ENCODE data around the gene MAP1B.

MAP1B gene

DNA sequence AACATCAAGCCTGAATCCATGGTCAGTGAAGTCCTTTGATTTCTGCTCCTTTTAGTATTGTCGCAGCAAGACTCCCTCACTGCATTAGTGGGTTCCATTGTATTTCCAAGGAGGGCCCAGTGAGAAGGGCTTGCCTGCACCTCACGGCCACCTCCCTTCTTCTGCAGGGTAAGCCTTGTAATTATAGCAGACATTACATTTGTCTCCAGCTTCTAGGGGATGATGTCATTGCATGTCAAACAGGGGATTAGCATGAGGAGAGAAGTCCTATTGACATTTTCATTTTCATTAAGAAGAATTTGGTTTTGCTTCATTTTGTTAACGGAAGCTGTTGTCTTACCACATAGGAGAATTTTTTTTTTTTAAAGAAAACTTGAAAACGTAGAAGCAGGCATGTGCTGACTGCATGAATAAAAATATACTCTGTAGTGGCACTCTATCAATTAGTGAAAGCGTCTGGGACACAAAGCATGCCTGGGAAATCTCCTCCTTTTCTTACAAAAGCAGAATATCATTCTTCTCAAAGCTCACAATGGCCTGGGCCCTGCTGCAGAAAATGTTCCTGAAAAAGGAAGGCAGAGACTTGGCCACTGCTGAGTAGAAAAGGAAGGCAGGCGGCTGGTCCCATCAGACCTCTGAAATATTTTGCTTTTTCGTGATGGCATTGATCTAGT is 27.1 kb downstream of the MAP1B start:
- DNase-seq, result no peak

DNA sequence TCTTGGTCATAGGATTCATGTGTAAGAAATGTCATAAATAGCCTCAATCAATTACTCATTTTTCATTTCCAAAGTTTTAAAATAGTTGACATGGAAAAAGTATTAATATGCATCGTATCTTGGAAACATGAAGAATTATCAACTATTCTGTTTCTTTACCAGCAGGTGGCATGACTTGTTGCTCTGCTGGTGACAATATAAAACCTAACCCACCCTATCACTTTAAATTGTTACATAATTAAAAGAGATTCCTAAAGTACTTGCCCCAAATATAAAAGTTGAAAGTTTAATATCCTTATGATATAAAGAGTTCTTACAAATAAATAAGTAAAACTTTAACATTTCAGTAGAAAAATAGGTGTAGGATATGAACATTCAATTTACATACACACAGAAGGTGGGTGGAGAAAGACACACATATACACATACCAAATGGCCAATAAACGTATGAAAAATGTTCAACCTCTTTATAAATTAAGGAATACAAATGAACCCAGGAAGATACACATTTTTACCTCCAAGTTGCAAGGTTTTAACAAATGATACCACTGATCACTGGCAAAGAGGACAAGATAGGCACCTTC is 30.6 kb downstream of the MAP1B start:
- DNase-seq, result no peak

DNA sequence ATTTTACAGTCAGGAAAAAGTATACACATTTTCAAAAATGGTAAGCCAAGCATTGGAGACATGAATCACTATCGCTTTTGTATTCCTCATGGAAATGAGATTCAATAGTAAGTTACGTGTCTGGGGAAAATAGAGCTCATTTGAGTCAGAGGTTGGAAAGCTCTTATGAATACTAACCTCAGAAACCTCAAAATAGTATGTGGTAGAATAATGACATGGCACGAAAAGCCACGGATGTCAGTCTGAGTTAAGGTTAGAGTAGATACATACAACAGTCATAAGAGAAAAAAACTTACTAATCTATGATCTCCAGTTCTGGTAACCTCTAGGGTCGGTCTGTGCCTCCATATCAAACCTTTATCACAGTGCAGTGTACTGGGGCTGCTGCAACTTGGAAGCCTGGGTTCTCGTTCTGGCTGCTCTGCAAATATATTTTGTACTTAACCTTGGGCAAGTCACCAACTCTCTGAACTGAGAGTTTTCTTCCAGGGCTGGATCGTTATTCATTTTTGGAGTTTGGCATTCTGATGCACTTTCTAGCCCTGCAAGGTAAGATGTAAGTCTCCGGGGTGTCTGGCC is 31.8 kb downstream of the MAP1B start:
- no peak for DNase-seq

DNA sequence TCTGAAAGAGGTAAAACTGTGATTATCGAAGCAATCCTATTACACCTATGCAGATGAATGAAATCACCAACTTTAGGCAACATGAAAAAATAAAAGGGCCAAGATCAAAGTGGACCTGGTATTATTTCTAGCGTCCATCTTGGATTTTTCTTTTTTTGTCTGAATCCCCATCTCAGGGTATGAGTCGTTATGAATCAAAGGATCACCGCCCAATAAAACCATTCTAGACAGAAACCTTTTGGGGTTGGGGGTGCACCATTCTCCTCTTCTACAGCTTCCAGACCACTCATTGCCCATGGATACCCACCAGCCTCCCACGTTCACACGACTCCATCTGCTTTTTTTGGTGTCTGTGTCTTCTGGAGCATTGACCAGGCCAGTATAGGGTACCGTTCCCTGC is 33.4 kb downstream of the MAP1B start:
- DNase-seq, result no peak

DNA sequence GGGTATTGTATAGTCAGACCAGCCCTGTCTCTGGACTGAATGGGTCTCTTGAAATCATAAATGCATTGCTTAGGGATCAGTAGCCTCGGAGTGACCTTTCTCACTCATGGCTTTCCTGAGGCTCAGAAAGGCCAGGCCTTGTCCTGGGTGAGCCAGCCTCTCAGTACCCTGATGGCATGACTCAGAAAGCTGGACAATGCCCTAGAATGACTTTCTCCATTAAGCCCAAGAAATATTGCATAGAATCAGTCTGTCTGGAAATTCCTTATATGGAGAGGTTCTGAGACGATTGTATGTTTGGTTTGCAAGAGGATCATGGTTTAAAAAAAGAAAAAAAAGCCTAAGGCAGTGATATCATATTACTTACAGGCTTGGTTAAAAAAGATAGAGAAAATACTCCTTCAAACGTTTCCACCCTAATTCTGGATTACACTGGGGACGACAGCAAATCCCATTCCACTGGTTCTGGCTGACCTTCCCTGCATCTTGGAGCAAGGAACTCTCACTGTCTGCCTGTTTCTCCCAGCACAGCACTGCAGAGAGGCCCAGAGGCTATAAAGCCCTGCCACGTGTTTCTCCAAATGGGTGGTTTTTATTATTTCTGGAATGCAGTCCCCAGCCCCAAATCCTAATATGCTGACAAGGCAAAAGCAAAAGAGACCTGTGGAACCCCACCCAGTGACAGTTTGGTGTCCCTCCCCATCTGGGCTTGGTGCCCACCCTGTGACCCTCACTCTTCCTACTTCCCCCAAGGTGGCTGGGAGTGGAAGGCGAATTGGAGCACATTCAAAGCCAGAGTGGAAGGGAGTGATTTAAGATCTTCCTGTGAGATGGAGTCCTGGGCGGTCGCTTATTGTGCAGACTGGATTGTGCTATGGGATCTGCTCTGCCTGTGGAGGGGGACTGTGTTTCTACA is 34.4 kb downstream of the MAP1B start:
- DNase-seq, result no peak

DNA sequence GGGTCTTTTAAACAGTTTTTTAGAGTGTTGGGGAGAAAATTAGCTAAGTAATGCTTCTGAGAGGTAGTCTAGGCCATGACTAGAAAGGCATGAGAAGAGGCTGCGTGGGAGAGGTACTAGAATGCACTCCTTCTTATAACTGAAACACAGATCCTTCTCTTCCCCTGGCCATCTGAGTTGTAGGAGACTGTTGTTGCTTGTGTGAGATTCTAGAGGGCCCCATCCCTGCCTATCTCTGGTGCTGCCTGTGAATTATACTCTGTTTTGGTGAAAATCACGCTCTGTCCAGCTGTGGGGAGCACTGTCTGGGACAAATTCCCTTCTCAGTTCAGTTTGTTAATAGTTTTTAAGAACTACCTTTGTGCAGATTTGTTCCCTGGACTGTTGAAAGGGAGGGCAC is 37.5 kb downstream of the MAP1B start:
- no peak for DNase-seq

DNA sequence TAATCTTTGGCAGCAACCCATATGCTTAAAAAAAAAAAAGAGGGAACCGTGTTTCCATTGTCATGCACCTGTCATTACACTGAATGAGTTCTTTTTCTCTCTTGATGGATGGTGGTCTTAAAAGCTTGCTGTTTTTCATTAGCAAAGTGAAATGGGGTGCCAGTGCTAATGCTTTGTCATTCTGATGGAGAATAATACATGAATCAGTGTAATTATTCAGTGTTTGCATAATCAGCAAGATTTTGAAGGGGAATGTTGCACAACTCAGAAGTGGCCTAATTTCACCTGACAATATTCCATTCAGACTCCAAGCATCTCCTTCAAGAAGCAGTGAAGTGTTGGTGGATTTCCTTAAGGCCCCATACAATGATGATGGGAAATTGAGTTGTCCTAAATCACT is 38.1 kb downstream of the MAP1B start:
- no peak for DNase-seq

DNA sequence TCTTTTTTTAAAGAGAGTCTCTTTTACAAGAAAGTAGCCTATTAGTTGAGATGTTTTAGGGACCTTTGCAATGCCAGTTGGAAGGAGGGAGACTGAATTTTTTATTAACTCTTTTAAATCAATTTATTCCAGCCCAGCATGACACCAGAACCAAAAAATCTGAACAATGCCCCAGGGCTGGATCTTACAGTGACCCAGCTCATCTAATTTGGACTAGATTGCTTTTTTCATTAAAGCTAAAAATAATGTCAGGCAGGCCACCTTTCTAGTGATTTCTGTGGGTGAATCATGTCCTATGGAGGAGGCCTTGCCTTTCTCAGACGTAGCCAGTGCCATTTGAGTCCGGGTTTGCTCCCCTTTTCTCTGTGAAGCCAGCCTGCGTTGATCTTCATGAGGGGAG is 38.8 kb downstream of the MAP1B start:
- DNase-seq, result no peak

DNA sequence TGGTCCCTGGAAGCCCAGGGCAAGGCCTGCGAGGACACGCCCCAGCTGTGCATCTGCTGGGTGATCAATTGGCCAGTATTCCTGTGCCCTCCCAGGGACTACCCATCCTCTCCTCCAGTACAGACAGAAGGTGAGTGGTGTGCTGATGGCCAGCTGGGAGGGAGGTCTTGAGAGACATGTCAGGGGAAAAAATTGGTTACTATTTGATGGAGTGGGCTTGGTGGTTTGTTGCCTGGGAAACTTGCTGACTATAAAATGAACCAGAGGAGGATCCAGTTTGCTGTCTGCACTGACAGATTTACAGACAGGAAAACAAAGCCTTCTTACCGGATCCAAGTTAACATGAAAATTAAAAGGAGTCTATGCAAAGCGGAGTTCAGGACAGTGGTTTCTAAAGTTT is 40.3 kb downstream of the MAP1B start:
- no peak for DNase-seq

DNA sequence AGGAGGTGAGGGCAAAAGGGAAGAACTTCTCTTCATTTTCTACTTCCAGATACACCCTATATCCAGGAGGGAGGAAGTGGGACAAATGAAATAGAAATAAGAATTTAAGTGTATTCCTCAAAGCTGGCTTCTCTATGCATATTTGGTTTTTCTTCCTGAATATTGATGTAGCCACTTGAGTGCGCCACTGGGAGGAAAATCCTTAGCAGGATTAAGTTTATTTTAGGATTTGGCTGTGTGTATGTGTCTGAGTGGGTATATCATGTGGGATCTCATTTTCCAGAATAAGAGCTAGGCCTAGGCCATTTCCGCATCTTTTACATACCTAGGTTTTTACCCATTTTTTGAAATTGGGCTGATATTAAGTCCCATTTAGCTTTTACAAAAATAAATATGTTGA is 42.5 kb downstream of the MAP1B start:
- DNase-seq, result no peak

DNA sequence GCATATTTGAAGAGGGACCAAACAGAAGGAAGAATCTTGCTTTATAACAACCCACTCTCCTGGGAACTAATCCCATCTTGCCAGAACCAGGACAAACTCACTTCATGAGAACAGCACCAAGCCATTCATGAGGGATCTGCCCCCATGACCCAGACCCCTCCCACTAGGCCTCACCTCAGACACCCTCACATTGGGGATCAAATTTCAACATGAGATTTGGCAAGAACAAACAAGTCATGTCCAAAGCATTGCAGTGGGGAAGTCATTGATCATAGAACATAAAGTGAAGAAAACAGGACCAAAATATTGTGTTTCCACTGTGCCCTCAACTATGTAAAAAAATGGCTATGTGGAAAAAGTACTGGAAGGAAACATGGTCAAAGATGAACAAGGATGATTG is 43.9 kb downstream of the MAP1B start:
- DNase-seq, result no peak

DNA sequence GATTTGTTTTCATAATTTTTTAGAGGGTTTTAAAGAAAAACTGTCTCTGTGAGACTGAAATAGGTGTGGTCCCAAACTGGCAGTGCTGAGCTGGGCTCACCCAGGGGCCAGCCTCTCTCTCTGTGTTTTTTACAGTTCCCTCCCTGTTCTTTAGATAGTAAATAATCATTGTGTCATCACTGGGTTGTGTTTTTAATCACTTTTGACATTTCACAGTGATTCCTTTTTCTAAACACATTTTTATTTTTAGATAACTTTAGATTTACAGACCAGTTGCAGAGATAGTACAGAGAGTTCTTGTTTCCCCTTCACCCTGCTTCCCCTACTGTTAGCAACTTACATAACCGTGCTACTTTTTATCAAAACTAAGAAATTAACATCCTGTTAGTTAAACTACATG is 44.4 kb downstream of the MAP1B start:
- DNase-seq, result no peak

DNA sequence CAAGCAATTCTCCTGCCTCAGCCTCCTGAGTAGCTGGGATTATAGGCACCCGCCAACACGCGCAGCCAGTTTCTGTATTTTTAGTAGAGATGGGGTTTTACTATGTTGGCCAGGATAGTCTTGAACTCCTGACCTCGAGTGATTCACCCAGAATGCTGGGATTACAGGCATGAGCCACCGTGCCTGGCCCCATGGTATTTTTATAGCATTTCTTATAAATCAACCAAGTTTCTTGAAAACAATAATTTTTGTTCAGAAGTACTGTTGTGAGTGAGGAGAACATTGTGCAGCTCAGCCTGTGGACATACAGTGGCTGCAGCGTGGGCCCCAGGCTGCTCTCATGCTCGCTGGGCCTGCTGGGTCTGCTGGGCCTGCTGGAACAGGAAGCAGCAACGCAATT is 45.3 kb downstream of the MAP1B start:
- no peak for DNase-seq

DNA sequence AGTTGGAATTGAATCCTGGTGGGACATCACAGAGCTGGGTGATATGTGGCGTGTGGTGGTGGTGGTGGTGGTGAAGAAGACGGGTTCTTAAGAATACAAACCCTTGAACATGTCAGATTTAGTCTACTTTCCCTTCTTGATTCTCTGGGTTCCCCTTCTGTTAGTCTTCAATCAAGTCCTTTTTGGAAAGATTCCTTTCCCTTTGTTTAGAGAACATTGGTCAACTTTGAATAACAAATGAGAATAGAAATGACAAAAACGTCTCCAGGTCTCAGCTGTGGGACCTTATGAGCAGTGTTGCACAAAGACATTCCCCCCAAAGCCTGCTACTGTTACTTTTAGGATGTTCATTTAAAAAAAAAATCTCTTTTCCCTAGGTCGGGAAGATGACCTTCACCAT is 46.3 kb downstream of the MAP1B start:
- no peak for DNase-seq

DNA sequence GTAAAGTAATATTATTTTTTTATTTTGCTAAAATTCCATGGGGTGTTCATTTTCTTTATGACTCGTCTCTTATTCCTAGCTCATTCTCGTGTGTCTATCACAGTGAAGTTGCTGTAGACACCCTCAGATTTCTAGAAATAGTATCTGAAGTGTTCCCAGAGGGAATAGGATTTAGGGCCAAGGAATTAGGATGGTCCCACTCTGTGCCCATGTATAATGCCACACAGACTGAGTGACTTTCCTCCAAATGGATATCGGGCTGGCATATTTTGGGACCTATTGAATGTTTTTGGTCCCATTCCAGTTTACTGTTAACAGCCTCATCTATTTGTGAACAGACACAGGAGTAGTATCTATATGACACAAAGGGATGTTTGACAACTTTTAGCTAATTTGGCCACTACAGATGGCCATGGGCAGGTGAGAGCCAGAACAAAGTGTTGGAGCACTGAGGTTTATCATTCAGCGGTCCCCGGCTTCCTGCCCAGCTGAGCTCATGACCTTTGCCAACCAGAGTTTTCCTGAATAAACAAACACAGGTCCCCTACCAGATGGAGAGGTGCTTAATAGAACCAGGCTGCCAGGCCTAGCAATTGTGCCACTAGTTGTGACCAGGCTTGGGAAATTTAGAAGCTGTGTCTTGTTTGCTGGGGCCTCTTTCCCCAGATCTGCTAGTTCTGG is 46.9 kb downstream of the MAP1B start:
- no peak for DNase-seq

DNA sequence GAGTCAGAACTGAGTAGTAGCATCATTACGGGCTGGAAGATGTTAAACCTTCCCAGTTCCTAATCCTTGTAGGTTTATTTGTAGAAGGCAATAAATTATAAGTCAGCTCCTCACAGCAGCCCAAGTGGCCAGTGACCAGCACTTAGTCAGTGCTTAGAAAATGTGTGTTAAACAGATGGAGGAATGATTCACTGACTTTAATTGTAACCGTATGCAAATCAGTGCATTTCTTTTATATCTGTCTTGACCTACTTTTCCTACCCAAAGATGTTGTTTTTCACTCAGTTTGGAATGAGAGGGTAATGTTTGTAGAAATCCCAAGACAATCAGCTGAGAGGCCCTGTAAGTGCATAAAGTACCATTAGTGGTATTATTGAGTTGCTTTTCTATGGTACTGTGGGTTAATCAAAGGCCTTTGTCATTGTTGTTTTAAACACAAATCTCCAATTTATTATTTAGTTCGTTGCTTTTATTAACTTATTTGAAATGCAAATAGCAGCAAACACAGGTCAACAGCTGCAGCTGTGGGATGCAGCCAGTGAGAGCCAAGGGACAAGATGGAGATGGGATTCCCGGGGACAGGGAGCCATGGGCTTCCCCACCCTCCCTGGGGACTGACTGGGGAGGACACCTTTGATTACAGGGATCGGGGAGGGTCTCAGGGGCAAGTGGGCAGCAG is 49.8 kb downstream of the MAP1B start:
- DNase-seq, result no peak

DNA sequence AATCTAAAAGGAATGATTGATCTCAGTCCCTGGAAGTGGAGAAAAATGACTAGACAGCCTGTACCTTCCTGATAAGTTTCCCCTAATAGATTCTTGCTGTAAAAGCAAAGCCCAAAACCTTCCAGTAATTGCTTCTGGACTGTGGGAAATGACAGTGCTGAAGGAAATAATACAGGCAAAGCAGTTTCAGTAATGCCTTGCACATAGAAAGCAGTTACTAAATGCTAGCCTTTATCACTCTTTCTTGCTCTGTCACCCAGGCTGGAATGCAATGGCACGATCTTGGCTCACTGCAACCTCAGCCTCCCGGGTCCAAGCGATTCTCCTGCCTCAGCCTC is 50.3 kb downstream of the MAP1B start:
- DNase-seq, result no peak

DNA sequence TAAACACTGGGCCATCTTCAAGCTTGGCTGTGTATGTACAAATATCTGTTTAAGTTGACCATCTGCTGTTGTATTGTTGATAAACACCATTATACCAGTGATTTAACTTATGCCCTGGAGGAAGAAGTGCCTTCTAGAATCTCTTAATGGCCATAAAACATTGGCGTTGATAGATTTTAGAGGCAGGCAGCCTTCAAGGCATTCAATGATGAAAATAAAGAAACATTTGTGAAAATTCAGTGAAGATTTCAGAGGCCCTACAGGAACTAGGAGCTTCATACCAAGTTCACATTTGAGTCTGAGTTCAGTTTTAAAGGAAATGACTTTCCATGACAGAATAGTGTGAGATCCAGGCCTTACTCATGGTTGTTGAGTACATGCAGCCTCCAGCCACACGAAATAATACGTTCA is 52.2 kb downstream of the MAP1B start:
- no peak for DNase-seq

DNA sequence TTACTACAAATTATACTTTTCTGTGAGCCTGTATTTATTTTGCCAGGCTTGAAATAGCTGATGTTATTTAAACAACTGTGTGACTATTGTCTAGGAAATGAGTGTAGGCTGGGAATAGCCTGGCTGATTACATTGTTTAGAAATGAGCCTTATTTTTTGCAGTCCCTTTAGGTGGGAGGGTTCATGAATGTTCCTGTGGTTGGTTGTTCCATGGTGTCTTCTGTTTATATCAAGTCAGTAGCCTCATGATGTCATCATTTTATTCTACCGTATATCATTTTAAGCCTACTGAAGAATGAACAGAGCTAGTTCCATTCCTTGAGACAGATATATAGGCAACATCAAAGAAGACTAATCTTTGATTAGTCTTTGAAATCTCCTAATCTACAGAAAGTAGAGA is 53.1 kb downstream of the MAP1B start:
- no peak for DNase-seq

DNA sequence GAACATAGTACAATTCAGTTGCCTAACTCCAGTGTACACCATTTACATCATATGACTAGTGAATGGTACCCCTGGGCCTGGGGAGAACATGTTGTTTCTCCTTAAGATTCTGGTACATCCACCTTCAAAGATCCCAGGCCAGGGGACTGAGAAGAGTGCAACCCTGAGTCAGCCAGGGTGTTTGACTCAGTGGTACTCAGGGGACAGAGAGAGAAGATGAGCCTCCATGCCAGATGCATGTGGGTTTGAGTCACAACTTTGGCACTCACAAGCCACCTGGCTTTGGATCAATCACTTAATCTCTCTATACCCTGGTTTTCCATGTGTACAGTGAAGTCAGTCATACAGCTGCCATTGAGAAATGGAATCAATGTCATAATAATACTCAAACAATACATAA is 53.7 kb downstream of the MAP1B start:
- no peak for DNase-seq

DNA sequence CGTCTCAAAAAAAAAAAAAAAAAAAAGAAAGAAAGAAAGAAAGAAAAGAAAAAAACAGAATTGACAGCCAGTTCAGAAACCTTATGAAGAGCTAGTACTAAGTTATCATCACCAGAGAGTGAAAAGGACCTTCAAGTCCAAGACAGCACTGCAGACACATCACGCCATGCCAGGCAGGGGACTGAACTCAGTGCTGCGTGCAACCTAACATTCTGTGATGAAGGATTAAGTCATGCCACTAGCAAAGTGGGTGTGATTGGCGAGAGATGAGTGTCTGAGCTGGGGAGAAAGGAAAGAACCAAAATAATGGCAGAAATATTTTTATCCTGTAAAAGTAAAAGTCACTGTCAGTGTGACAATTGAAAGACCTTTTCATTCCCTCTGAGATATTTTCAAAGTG is 54.7 kb downstream of the MAP1B start:
- DNase-seq, result no peak

DNA sequence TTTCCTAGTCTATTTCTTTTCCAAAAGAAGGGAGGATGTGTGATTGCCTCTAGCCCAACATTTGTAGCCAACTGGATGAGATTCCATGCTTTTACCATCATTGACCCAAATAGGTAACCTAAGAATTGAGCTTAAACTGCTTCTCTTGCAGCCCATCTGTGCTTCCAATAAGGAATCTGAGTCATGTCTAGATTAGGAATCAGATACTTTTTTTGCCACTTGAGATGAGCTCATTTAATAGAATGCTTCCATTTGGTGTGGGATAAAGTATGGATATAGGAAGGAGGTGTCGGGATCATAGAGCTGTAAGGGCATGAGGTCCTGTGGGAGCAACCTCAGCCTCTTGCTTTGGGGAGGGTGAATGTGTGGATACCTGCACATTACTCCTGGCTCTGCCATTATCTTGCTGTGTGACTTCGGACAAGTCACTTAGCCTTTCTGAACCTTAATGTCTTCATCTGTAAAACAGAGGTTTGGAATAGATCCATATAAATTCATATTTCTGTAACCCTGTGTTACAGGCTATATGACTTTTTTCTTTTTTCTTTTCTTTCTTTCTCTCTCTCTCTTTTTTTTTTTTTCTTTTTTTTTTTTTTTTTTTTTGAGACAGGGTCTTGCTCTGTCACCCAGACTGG is 56.2 kb downstream of the MAP1B start:
- no peak for DNase-seq

All from activated CD4-positive, alpha-beta T cell treated with anti-CD3 and anti-CD28 coated beads, Interleukin-2, amount 50 U/mL, for 1 hour (primary cell).